Anterior cingulate cortex (tissue), 58 donors: ENCODE results near the gene IGF2BP3.

Experiments used
- DNase-seq, 58 donors: peaks; one replicate each; lab custom pipeline; 2025; lab: John Stamatoyannopoulos, UW

Gene IGF2BP3

DNA sequence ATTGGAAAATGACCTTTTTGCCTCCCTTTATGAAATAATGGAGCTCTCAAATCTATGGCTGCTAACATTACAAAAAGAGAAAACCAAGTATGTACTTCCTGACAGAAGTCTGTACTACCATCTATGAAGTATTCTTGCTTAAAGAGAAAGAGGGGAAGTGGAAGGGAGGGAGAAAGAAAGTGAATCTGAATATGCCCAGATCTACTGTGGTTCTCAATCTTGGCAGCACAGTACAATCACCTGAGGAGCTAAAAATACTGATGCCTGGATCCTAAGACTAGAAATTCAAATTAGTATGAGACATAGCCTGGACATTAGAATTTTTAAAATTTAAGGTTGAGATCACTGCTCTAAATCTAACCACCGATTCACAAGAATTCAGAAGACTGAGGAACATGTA is 85.2 kb downstream of the IGF2BP3 start:
- DNase-seq: no peak

- no peak for DNase-seq
Measured at GRCh38 chr7:23383225-23383624, 87.1 kb downstream of the IGF2BP3 start.

DNA sequence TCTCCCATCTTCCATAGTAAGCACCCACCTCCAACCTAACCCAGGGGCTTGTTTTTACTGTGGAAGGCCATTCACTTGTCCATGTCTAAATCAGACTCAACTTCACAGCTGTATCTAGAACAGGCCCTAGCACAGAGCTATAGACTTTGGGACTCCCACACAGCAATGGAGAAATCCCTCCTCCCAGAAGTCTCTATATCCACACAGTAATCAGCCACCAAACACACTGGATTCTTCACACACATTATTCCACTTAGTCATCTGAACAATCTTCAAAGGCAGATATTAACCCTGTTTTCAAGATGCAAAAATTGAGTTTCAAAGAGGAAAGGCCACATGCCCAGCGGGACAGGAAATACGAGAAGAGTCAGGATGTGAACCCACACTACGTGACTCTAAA is 89.3 kb downstream of the IGF2BP3 start:
- DNase-seq: no peak

DNA sequence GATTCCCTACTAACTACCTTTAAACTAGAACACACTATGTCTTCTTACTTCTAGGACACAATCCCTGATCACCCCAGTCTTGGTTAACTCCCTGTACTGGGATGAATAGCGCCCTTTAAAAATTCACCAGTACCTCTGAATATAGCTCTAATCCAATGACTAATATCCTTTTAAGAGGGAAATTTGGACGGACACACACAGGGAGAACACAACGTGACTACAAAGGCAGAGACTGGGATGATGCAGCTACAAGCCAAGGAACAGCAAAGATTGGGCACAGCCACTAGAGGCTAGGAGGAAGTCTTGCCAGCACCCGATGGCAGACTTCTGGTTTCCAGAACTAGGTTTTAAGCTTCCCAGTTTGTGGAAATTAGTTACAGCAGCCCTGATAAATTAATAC is 89.7 kb downstream of the IGF2BP3 start:
- DNase-seq: no peak

GRCh38 chr7:23378996-23379395 is 91.3 kb downstream of the IGF2BP3 start:
- DNase-seq: no peak

DNA sequence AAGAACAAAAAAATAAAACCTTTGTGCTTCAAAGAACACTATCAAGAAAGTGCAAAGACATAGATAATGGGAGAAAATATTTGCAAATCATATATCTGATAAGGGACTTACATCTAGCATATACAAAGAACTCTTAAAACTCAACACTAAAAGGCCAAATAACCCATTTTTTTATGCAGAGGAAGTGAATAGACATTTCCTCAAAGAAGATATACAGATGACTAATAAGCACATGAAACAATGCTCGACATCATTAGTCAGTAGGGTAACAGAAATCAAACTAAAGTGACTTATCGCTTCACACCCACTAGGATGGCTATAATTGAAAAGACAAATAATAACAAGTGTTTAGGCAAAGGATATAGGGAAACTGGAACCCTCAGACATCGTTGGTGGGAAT is 93.2 kb downstream of the IGF2BP3 start:
- no peak for DNase-seq

DNA sequence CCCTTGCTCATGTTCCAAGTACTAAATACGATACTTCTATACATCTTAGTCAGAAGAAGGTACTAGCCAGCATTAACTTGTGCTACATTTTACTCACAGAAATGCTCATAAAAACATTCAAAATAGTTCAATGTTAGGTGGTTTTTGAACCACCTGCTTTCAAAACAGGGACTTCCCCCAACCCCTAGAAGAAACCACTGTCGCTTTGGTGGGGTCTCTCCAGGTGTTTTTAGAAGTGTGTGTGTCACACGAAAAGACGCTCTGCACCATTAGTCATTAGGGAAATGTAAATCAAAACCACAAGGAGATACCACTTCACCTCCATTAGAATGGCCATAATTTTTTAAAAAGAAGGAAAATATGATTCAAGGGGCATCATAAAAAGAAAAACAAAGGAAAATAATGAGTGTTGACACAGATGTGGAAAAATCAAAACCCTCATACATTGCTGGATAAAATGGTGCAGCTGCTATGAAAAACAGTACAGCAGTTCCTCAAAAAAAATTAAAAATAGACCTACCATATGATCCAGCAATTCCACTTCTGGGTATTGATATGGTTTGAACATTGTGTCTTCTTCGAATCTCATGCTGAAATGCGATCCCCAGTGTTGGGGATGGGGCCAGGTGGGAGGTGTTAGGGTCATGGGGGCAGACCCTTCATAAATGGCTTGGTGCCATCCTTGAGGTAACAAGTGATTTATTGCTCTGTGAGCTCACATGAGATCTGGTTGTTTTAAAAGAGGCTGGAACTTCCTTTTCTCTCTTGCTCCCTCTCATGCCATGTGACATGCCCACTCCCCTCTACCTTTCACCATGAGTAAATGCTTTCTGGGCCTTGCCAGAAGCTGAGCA is 96.9 kb downstream of the IGF2BP3 start:
- DNase-seq: no peak

DNA sequence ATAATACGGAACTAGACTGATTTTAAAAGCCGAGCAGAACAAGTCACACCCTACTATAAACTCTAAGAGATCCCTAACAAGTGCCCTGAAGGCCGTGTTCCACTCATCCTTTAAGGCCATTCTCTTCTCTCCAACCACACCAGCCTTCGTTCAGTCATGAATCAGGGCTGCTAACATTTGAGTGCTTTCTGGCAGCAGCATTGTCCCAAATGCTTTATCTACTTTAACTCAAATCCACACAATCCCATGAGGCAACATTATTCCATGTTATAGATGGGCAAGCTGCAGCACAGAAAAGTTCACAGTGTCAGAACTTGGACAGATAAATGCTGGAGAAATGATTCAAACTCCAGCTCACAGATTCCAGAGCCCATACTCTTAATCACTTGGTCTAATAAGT is 97.7 kb downstream of the IGF2BP3 start:
- no peak for DNase-seq

- DNase-seq: no peak
Measured at GRCh38 chr7:23371654-23372053, 98.6 kb downstream of the IGF2BP3 start.

DNA sequence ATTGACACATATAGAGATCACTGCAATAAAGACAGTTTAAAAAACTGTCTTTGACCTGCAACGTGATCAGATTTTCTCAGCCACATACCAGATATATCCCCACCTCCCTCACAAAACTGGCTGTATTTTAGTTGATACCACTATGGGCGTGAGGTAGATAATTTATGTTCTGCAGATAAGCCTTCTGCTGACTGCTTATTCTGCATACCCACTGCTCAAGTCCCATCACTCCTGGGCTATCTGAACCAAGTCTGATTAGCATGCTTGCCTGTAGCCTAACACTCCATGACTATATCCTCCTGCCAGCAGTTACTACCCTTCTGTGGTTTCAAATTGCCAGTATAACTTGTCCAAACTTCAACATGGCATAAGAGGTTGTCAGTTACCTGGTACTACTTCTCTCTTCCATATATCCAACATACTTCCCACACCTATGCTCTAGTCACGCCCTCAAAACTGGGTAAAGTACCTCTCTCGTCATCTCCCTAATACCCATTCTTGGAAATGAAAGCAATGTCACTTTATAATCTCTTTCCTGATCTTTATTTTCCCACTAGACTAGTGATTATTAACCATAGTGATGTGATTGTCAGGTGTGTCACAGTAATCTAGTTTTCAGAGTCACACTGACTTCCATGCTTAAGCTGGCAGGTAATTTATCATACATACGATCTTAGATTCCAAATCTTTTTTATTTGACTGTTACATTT is 100.4 kb downstream of the IGF2BP3 start:
- DNase-seq: no peak

- DNase-seq: no peak
Measured at GRCh38 chr7:23369100-23369499, 101.2 kb downstream of the IGF2BP3 start.

- DNase-seq: no peak
Measured at GRCh38 chr7:23358152-23358674, 112.1 kb downstream of the IGF2BP3 start.

GRCh38 chr7:23357190-23358093 is 112.8 kb downstream of the IGF2BP3 start:
- no peak for DNase-seq

DNA sequence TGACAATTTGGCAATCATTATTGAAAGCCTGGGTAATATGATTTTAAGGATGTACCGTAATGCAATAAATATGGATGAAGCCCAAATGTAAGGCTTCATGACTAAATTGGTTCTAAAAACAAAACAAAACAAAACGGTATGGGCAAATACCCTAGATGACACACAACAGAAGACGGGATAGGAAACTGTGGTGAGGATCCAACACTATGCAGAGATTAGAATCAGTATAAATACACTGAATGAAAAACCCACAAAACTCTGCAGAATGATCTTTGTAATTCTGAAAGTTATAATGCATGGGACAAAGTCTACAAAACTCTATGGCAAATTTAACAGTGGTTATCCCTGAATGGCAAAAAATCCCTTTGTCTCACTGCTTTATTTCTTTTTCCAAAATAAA is 113.6 kb downstream of the IGF2BP3 start:
- DNase-seq: no peak

- no peak for DNase-seq
Measured at GRCh38 chr7:23356168-23356567, 114.1 kb downstream of the IGF2BP3 start.

DNA sequence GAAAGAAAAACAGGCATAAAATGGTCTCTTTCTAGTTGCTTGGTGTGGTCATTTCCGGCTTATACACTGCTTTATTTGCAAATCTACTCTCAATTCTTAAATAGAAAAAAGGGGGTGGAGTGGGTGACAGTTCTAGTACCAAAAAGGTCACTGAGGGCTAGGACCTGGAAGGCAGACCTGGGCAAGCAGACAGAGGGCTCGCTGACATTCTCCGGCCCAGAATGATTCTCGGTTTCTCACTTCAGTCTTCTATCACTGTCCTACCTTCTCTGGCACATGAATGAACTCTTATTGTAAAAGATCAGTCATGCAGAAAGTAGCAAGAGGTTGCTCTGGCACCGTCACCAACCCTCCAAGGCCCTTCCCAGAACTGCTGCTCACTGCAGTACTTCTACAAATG is 117.1 kb downstream of the IGF2BP3 start:
- no peak for DNase-seq

DNA sequence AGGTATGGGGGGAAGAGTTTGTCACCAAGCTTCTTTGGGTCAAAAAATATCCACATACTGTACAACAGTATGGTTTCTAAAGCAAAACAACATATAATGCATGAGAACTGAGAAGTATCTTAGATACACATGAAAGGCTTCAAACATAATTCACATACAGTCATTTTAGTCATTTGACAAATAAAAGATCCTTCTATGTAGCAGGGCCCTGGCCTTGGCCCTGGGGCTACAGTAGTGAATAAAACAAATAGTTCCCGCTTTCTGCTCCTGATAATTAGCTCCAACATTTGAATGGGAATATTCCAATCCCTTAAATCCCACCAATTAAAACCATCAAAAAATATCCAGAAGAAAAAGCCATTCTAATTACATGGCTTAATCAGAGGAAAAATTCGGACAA is 119.8 kb downstream of the IGF2BP3 start:
- no peak for DNase-seq

- no peak for DNase-seq
Measured at GRCh38 chr7:23349484-23350157, 120.7 kb downstream of the IGF2BP3 start.

- DNase-seq: no peak
Measured at GRCh38 chr7:23347682-23348180, 122.6 kb downstream of the IGF2BP3 start.
